CD4-positive, alpha-beta T cell treated with Interleukin-4 for 1 hour (primary cell): Measurements from ENCODE around the gene KSR2.
"Not testable (repeated sequence)": the region's sequence is repeated elsewhere in the genome, so short reads cannot be mapped to it uniquely, and the experiment has no call there.

Source experiments
- DNase-seq, 2 donors: peaks; one replicate each; pipeline ENCODE4 v3.0.0-alpha.2; 2020 to 2022

Gene KSR2

GRCh38 chr12:117818400-117818799 is 150.4 kb downstream of the KSR2 start:
- DNase-seq, result no peak

DNA sequence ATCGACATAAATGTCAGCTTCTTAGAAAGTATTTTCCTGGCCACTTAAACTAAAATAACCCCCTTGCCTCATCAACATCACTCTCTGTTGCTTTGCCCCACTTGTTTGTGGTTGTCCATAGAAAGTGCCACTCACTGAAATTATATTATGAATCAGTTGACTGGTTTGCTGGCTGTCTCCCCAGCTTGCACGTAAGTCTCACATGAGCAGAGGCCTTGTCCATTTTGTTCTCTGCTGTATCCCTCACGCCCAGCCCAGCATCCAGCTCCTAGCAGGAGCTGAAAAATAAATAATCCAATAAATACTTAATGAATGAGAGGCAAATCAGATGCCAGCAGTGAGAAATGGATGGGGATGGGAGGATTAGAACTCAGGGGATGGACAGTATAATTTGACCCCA is 159.3 kb downstream of the KSR2 start:
- no peak for DNase-seq

GRCh38 chr12:117807946-117808345 is 160.8 kb downstream of the KSR2 start:
- DNase-seq, result no peak

GRCh38 chr12:117807355-117807754 is 161.4 kb downstream of the KSR2 start:
- no peak for DNase-seq

DNA sequence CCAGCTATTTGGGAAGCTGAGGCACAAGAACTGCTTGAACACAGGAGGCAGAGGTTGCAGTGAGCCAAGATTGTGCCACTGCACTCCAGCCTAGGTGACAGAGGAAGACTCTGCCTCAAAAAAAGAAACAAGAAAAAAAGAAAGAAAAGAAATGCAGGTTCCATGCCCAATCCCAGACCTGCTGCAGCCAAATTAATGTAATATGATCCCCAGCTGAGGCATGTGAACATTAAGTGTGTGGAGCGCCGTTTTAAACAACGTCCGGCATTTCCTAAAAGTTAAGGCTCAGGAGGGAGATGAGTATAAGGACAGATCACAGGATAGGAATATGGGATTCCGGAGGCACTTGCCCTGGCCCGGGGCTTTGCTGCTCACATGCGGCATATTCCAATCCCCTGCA is 162.9 kb downstream of the KSR2 start:
- DNase-seq, result no peak

DNA sequence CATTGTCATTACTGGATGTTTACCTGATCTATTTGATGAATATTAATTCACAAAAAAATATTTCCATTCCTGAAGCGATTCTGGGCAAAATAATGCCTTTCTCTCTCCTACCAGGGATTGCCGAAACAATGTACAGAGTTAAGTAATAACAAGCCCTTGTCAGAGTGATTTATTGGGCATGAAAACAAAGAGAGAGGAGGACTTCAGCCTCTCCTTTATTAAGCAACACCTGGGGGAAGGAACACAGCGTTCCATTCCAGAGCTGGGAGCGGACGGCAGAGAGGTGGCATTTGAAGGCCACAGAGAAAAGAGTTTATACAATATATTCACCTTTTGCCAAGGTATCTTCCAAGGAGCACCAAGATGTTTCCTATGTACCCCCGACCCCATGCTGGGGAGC is 165.8 kb downstream of the KSR2 start:
- no peak for DNase-seq

- not testable (repeated sequence) for DNase-seq
Measured at GRCh38 chr12:117800711-117801110, 168.1 kb downstream of the KSR2 start.

DNA sequence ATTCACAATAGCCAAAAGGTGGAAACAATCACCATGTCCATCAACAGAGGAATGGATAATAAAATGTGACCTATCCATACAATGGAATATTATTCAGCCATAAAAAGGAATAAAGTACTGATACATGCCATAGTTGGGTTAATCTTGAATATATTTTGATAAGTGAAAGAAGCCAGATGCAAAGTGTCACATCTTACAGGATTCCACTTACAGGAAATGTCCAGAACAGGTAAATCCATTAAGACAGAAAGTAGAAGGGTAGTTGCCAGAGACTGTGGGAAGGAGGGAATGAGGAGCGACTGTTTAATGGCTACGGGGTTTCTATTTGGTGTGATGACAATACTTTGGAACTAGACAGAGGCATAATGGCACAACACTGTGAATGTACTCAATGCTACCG is 171.6 kb downstream of the KSR2 start:
- no peak for DNase-seq

DNA sequence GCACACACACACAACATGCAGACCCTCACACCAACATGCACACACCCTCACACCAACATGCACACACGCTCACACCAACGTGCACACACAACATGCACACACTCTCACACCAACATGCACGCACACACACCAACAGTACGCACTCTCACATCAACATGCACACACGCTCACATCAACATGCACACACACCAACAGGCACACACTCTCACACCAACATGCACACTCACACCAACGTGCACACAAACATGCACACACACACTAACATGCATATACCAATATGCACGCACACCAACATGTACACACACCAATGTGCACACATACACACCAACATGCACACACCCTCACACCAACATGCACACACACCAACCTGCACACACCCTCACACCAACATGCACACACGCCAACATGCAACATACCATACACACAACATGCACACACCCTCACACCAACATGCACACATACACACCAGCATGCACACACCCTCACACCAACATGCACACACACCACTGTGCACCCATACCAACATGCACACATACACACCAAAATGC is 175.8 kb downstream of the KSR2 start:
- no peak for DNase-seq

DNA sequence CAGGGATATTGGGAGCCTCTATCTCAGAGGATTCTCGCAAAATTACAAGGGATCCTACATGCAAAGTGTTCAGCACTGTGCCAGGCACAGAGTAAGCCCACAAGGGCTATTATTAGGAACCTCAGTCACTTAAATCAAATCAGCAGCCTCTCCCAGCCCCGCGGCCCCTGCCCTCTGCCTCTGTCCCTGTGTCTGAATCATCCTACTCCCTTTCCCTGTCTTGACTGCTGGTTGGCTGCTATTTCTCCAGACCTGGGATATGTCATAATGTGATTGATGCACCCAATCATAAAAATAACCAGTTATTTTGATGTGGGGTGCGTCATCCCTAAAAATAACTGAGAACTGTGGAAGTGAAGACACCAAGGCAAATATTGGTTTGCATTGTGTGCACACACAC is 176.3 kb downstream of the KSR2 start:
- no peak for DNase-seq

GRCh38 chr12:117790948-117791347 is 177.8 kb downstream of the KSR2 start:
- no peak for DNase-seq

DNA sequence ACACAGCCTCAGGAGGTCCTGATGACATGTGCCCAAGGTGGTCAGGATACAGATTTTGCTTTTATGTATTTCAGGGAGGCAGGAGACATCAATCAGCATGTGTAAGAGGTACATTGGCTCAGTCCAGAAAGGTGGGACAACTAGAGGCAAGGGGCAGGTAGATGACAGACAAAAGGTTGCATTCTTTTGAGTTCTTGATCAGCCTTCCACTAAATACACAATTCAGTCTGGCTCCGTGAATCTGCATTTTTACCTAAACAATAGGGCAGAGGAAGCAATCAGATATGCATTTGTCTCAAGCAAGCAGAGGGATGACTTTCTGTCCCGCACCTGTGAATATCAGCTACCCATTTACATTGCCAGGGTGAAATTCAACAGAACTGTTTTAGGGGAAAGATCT is 178.6 kb downstream of the KSR2 start:
- no peak for DNase-seq

GRCh38 chr12:117789195-117789912 is 179.4 kb downstream of the KSR2 start:
- no peak for DNase-seq

GRCh38 chr12:117778656-117779055 is 190.1 kb downstream of the KSR2 start:
- no peak for DNase-seq

DNA sequence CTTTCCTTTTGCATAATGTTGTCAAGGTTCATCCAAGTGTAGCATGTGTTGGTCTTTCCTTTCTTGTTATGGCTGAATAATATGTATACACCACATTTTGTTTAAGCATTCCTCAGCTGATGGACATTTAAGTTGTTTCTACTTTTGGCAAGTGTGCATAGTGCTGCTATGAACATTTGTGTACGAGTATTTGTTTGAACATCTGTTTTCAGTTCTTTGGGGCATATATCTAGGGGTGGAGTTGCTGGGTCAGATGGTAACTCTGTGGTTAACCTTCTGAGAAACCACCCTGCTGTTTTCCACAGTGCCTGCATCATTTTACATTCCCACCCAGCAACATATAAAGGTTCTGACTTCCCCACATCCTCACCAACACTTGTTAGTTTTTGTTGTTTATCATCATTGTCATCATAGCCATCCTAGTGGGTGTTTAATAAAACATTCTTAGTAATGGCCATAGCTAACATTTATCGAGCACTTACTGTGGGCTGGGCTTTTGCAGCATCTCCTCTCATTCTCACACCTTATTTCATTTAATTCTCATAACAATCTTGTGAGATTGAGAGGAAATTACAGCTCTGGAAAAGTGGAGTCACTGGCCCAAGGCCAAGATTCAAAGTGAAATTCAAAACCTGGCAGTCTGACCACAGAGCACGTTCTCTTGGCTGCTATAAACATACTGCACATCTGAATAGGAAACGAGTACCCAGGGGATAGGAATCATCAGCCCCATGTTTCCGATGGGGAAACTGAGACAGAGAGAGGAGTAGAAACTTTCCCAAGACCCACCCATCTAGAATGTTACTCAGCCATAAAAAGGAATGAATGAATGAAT is 193.6 kb downstream of the KSR2 start:
- DNase-seq, result no peak

GRCh38 chr12:117768860-117769259 is 199.9 kb downstream of the KSR2 start:
- no peak for DNase-seq

DNA sequence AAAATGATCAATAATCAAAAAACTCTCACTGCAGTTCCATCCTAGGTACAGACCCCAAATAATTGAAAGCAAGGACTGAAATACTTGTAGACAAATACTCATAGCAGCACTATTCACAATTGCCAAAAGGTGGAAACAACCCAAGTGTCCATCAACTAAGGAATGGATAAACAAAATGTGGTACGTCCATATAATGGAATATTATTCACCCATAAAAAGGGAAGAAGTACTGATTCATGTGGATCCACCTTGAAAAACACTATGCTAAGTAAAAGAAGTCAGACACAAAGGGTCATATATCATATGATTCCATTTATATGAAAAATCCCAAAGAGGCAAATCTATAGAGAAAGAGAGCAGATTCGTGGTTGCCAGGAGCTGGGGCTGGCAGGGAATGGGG is 202.8 kb downstream of the KSR2 start:
- no peak for DNase-seq

DNA sequence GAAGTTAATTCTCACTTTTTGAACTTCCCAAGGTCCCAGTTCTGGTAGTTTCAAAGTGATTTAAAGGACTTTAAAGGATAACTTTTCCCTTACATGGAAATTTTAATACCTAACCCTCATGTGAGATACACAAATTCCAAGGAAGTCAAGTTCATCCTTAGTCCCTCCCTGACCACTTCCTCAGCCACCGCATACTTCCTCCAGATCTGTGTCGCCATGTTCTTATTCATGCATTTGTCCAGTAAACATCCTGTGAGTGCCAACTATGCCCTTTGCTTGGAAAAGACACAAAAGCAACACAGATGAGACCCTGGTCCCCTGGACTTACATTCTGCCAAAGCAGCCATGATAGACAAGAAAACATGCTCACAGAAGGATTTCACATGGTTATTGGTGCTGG is 206.6 kb downstream of the KSR2 start:
- DNase-seq, result no peak

GRCh38 chr12:117761528-117762100 is 207.2 kb downstream of the KSR2 start:
- DNase-seq, result no peak

- no peak for DNase-seq
Measured at GRCh38 chr12:117760990-117761389, 207.8 kb downstream of the KSR2 start.

DNA sequence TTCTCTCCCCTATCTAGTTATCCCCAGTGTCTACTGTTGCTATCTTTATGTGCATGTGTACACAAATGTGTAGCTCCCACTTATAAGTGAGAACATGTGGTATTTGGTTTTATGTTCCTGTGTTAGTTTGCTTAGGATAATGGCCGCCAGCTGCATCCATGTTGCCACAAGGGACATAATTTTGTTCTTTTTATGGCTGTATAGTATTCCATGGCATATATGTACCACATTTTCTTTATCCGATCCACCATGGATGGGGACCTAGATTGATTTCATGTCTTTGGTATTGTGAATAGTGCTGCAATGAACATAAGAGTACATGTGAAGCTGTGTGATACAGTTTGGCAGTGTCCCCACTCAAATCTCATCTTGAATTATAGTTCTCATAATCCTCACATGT is 218.1 kb downstream of the KSR2 start:
- no peak for DNase-seq

GRCh38 chr12:117749431-117749830 is 219.4 kb downstream of the KSR2 start:
- DNase-seq, result no peak

DNA sequence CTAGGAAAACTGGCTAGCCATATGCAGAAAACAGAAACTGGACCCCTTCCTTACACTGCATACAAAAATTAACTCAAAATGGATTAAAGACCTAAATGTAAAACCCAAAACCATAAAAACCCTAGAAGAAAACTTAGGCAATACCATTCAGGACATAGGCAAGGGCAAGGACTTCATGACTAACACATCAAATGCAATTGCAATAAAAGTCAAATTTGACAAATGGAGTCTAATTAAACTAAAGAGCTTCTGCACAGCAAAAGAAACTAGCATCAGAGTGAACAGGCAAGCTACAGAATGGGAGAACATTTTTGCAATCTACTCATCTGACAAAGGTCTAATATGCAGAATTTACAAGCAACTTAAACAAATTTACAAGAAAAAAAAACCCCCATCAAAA is 222.4 kb downstream of the KSR2 start:
- DNase-seq, result not testable (repeated sequence)

DNA sequence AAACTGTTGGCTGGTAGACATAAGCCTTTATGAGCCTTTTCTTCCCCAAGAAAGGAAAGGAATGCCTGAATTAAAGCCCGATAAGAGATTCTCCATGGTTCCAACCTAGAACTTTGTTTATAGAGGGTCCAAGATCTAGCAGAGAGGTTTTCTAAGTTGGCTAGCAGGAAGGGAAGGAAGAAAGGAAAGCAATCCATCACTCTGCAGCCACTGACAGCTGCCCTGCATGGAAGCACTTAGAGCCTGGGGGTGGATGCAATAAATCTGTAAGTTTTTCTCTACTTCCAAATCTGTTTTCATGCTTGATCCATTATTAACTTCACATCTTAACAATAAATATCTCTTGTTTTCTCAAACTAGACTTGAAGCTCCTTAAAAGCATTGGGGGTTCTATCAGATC is 224.4 kb downstream of the KSR2 start:
- DNase-seq, result no peak
